ENCODE data around the gene TIMM22.
A peak's percentile ranks its signal among the peaks of the same experiment; 100 is the strongest.

The TIMM22 gene

DNA sequence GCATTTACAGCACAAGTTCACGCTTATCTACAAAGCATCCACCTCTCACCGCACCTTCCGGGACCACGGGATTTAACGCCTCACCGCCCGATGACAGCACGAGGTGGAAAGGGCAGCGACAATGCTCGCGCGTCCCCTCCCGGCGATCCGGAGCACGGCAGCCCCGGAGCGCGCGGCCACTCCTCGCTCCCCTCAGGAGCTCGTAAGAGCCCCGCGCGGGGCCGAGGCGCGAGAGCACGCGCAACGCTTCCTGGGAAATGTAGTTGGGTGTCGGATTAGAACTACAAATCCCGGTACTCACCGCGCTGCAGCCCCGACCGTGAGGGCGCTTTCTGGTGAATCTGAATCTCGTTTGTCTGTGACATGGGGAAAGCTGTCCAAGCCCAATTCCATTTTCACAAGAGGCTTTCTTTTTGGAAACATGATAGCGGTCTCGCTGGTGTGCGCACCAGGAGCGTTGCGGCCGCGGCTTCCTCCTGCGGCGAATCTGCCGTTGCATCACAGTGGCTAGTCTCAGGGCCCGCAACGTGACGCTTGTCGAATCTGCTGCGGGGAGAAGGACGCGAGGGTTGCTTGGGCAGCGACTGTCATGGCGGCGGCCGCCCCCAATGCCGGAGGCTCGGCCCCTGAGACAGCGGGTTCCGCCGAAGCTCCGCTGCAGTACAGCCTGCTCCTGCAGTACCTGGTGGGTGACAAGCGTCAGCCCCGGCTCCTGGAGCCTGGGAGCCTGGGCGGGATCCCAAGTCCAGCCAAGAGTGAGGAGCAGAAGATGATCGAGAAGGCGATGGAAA, at the start of gene TIMM22:
TSS of gene TIMM22 (plus strand) at position 576 of the 791 bp plus-strand sequence. CDS start at position 590, 14 bp downstream.
- H3K27ac ChIP-seq (ENCODE audit: extremely low read depth, low read depth, low read length): peak within 1 kb of the TSS; percentile 93
- H3K36me3 ChIP-seq (ENCODE audit: control insufficient read depth in 2 of 2, insufficient read depth in 1 of 2, low read length in 2 of 2): peaks cover 11 to 35% of the 10 kb centered on the region in 2 experiments
- ChIA-PET CTCF (interaction anchor here (0.6 to 3.3 kb wide), 54 partner anchors 10 to 851 kb away, joined by 3 to 24 read pairs (median 3); partner anchors contain the start of genes NXN and VPS53), POLR2A (interaction anchor here (0.6 to 1.9 kb wide), 16 partner anchors 9 to 831 kb away, joined by 3 to 21 read pairs (median 5); partner anchors contain the start of genes GLOD4, MRM3 and NXN)
- peak within 1 kb of the TSS; percentile 67 for H3K4me3 ChIP-seq (ENCODE audit: low read depth, low read length)
- H3K4me1 ChIP-seq (ENCODE audit: control insufficient read depth, insufficient read depth, low read length): peaks cover 14% of the 10 kb centered on the region
- H3K9me3 ChIP-seq (ENCODE audit: control insufficient read depth, insufficient read depth, low read depth, low read length): no peaks in the 10 kb centered on the region
- TF ChIP-seq PATZ1 (tag by site-specific recombination; IDR thresholded peaks at IDR 0.05): peak; percentile 55
- TF ChIP-seq OVOL3 (tag by site-specific recombination; IDR thresholded peaks at IDR 0.05): peak; percentile 90
- TF ChIP-seq ZNF324 (tag by site-specific recombination; IDR thresholded peaks at IDR 0.05): peak; percentile 99
- peak; percentile 76; the same call in 1 of the 2 replicates for TF ChIP-seq KLF7 (tag by site-specific recombination; IDR thresholded peaks at IDR 0.05; ENCODE audit: borderline replicate concordance)
- peak; percentile 100 for TF ChIP-seq YY2 (tag by site-specific recombination; IDR thresholded peaks at IDR 0.05)
- no peak for TF ChIP-seq ZNF248 (tag by site-specific recombination; IDR thresholded peaks at IDR 0.05)
- no peak for TF ChIP-seq ZNF280C (tag by site-specific recombination; IDR thresholded peaks at IDR 0.05)
- no peak for TF ChIP-seq ZNF521 (tag by site-specific recombination; IDR thresholded peaks at IDR 0.05)
- TF ChIP-seq ZNF112 (tag by site-specific recombination; IDR thresholded peaks at IDR 0.05): no peak
- TF ChIP-seq, protein P1, sequence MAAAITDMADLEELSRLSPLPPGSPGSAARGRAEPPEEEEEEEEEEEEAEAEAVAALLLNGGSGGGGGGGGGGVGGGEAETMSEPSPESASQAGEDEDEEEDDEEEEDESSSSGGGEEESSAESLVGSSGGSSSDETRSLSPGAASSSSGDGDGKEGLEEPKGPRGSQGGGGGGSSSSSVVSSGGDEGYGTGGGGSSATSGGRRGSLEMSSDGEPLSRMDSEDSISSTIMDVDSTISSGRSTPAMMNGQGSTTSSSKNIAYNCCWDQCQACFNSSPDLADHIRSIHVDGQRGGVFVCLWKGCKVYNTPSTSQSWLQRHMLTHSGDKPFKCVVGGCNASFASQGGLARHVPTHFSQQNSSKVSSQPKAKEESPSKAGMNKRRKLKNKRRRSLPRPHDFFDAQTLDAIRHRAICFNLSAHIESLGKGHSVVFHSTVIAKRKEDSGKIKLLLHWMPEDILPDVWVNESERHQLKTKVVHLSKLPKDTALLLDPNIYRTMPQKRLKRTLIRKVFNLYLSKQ (tag by site-specific recombination; IDR thresholded peaks at IDR 0.05; ENCODE audit: borderline replicate concordance): 0 out of 2 replicates have a peak, but pooled peaks have one; percentile 17
- TF ChIP-seq FEZF1 (tag by site-specific recombination; IDR thresholded peaks at IDR 0.05): no peak
- TF ChIP-seq, protein P2, sequence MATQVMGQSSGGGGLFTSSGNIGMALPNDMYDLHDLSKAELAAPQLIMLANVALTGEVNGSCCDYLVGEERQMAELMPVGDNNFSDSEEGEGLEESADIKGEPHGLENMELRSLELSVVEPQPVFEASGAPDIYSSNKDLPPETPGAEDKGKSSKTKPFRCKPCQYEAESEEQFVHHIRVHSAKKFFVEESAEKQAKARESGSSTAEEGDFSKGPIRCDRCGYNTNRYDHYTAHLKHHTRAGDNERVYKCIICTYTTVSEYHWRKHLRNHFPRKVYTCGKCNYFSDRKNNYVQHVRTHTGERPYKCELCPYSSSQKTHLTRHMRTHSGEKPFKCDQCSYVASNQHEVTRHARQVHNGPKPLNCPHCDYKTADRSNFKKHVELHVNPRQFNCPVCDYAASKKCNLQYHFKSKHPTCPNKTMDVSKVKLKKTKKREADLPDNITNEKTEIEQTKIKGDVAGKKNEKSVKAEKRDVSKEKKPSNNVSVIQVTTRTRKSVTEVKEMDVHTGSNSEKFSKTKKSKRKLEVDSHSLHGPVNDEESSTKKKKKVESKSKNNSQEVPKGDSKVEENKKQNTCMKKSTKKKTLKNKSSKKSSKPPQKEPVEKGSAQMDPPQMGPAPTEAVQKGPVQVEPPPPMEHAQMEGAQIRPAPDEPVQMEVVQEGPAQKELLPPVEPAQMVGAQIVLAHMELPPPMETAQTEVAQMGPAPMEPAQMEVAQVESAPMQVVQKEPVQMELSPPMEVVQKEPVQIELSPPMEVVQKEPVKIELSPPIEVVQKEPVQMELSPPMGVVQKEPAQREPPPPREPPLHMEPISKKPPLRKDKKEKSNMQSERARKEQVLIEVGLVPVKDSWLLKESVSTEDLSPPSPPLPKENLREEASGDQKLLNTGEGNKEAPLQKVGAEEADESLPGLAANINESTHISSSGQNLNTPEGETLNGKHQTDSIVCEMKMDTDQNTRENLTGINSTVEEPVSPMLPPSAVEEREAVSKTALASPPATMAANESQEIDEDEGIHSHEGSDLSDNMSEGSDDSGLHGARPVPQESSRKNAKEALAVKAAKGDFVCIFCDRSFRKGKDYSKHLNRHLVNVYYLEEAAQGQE (tag by site-specific recombination; IDR thresholded peaks at IDR 0.05): no peak; the same call in none of the 2 replicates
- peak; percentile 93 for TF ChIP-seq ZNF24 (tag by site-specific recombination; IDR thresholded peaks at IDR 0.05)
- TF ChIP-seq ZNF626 (tag by site-specific recombination; IDR thresholded peaks at IDR 0.05): no peak
- no peak for TF ChIP-seq ZNF664 (tag by site-specific recombination; IDR thresholded peaks at IDR 0.05)
- TF ChIP-seq ZNF114 (tag by site-specific recombination; IDR thresholded peaks at IDR 0.05): no peak
- TF ChIP-seq BCL11A (tag by site-specific recombination; IDR thresholded peaks at IDR 0.05; ENCODE audit: low read depth): peak; percentile 39; the same call in 1 of the 2 replicates
- TF ChIP-seq ZBTB48 (tag by site-specific recombination; IDR thresholded peaks at IDR 0.05): peak; percentile 58; the same call in 1 of the 2 replicates
- peak; percentile 52 for TF ChIP-seq KLF1 (tag by site-specific recombination; IDR thresholded peaks at IDR 0.05)
- TF ChIP-seq ZSCAN18 (tag by site-specific recombination; IDR thresholded peaks at IDR 0.05): peak; percentile 89
- TF ChIP-seq, protein P3, sequence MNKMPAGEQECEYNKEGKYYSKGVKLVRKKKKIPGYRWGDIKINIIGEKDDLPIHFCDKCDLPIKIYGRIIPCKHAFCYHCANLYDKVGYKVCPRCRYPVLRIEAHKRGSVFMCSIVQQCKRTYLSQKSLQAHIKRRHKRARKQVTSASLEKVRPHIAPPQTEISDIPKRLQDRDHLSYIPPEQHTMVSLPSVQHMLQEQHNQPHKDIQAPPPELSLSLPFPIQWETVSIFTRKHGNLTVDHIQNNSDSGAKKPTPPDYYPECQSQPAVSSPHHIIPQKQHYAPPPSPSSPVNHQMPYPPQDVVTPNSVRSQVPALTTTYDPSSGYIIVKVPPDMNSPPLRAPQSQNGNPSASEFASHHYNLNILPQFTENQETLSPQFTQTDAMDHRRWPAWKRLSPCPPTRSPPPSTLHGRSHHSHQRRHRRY (tag by site-specific recombination; IDR thresholded peaks at IDR 0.05): peak; percentile 50; the same call in 1 of the 2 replicates
- TF ChIP-seq GLI2 (tag by site-specific recombination; IDR thresholded peaks at IDR 0.05; ENCODE audit: borderline replicate concordance, low read depth): no peak; the same call in 1 of the 2 replicates
- TF ChIP-seq ZNF335 (tag by site-specific recombination; conservative IDR thresholded peaks at IDR 0.05): peak; percentile 96

All from HEK293 (cell line).